A673 (cell line): ENCODE results near the gene PGBD5. TPM values are rescaled to one million over a fixed set of nuclear protein-coding genes. Genes with fewer than 3 reads are reported as not detected.

ENCODE experiments used
- BruUV-seq: library from RNA; stranded (reverse); fragments of 400-500 nt; replicated peaks from 2 replicates; lab custom pipeline; 2021; lab: Mats Ljungman, UMichigan
- CTCF ChIA-PET: fragments of 300-600 bp; sonication (Branson Sonifier 250); formaldehyde crosslinking; loops from one replicate; lab custom pipeline; 2022; ENCODE audit warnings: antibody characterized with exemption; lab: Charles Lee
- POLR2A ChIA-PET: fragments of 300-600 bp; sonication (Branson Sonifier 250); formaldehyde crosslinking; loops from one replicate; lab custom pipeline; 2022; ENCODE audit warnings: antibody characterized with exemption; ENCODE audit not compliant: low non-redundant PET; lab: Charles Lee
- DNase-seq: peaks from one replicate; pipeline ENCODE4 v3.0.0-alpha.2; 2015; ENCODE audit warnings: low spot score
- H3K27ac ChIP-seq: fragments of 200-600 bp; sonication (generic); 2 replicates; pipeline ENCODE4 v1.5.1; 2016; ENCODE audit warnings: mixed run types, low read depth, mild to moderate bottlenecking, mixed read lengths, antibody characterized with exemption, low read length; ENCODE audit not compliant: poor library complexity, severe bottlenecking
- H3K27me3 ChIP-seq: fragments of 200-600 bp; sonication (generic); replicated peaks from 2 replicates; pipeline ENCODE4 v1.6.1; 2017; ENCODE audit warnings: mixed run types, low read depth, mild to moderate bottlenecking, mixed read lengths, antibody characterized with exemption, low read length; ENCODE audit not compliant: insufficient read depth, poor library complexity
- H3K36me3 ChIP-seq: fragments of 200-600 bp; sonication (generic); 2 replicates; pipeline ENCODE4 v1.6.1; 2016; ENCODE audit warnings: mixed run types, mild to moderate bottlenecking, mixed read lengths, antibody characterized with exemption, low read length; ENCODE audit not compliant: insufficient read depth, poor library complexity, severe bottlenecking
- H3K4me1 ChIP-seq: fragments of 200-600 bp; sonication (generic); 2 replicates; pipeline ENCODE4 v1.6.1; 2017; ENCODE audit warnings: mixed run types, mild to moderate bottlenecking, mixed read lengths, antibody characterized with exemption, low read length; ENCODE audit not compliant: insufficient read depth, poor library complexity, severe bottlenecking
- H3K4me3 ChIP-seq: fragments of 200-600 bp; sonication (generic); 2 replicates; pipeline ENCODE4 v1.5.1; 2016; ENCODE audit warnings: low read depth, mixed run types, mild to moderate bottlenecking, mixed read lengths, low read length; ENCODE audit not compliant: poor library complexity, severe bottlenecking
- H3K9me3 ChIP-seq: fragments of 200-600 bp; sonication (generic); 2 replicates; pipeline ENCODE4 v1.6.1; 2016; ENCODE audit warnings: mixed run types, low read depth, mild to moderate bottlenecking, mixed read lengths, antibody characterized with exemption, low read length; ENCODE audit not compliant: poor library complexity, severe bottlenecking
- CTCF ChIP-seq: fragments of 300-800, 200-600 bp; sonication (generic); conservative IDR thresholded peaks from 2 replicates; pipeline ENCODE4 v1.5.1; 2017; ENCODE audit warnings: low read depth, mild to moderate bottlenecking, antibody characterized with exemption, low read length, moderate library complexity, mixed read lengths
- EZH2 ChIP-seq: fragments of 200-600 bp; sonication (generic); IDR thresholded peaks from 2 replicates; pipeline ENCODE4 v1.6.1; 2017; ENCODE audit warnings: borderline replicate concordance, low read depth, mild to moderate bottlenecking, mixed read lengths, antibody characterized with exemption, low read length; ENCODE audit not compliant: poor library complexity, severe bottlenecking
- intact Hi-C: fragments of 100-400 bp; cut with micrococcal nuclease; formaldehyde crosslinking; loops from one replicate; pipeline ENCODE4 v1.10.0; 2022; ENCODE audit not compliant: unreplicated experiment
- total RNA-seq: library from RNA; stranded (reverse); gene quantifications from 2 replicates; pipeline ENCODE4 v1.2.3, GENCODE V29; 2021

Gene PGBD5
- total RNA-seq, 1 experiment from 2014 or later, result 0.52 TPM

DNA sequence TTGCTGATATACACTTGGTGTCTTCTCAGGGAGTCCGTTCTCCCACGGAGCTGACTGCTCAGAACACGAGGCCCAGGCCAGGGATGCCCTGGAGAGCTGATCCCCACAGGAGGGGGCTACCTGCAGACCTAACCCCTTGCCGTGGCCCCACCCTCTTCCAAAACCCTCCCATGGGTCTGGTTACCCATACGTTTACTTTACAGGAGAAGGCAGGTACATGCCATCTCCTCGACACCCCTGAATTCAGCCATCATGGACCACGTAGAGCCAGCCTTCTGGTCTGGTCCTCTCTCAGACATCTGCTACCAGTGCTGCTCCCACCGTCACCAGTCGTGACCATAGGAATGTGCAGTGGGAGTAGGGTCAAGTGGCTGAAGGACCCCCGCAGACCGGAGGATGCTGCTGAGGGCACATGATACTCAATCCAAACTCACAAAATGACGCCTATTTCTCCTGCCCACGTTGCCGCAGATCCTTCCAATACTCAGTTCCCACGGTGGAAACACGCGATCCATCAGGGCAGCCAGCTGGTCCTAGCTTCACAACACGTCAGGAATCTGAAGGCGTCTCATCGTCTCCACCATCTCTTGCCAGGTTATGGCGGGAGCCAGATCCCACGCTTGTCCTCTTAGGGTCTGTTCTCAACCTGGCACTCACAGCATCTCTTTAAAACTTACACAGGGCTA, 26.7 kb downstream of the PGBD5 start:
- intact Hi-C loops, result no loop called here
- no peaks in the 10 kb centered on the region for H3K27me3 ChIP-seq
- no peaks in the 10 kb centered on the region for H3K36me3 ChIP-seq
- ChIA-PET CTCF (no interaction called here), POLR2A (no interaction called here)
- no peaks in the 10 kb centered on the region for H3K9me3 ChIP-seq
- no peaks in the 10 kb centered on the region for H3K4me1 ChIP-seq
- no TSS peak for BruUV-seq
- no peak overlapping the region for H3K4me3 ChIP-seq
- TF ChIP-seq EZH2, result no peak
- TF ChIP-seq CTCF, result no peak
- no peak overlapping the region for H3K27ac ChIP-seq
- no peak for DNase-seq

DNA sequence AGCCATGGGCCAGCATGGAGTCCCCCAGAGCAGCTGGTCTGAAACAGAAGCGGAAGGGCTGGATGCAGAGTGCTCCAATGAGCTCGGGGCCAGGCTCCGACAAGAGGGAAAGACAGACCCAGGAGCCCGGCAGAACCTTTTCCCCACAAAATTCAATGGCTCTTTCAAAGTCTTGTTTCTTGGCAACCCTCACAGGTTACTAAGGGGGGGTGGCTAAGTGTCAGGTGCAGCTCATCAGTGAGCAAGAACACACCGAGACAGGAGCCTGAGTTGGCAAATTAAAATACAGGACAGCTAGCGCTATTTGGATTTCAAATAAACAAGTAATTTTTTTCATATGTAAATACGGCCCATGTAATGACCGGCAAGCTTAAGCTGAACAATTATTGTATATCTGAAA, 27.3 kb downstream of the PGBD5 start:
- ChIA-PET POLR2A (no interaction called here), CTCF (no interaction called here)
- no peak for DNase-seq
- Histone ChIP-seq H3K4me3 (no peak overlapping the region), H3K36me3 (no peaks in the 10 kb centered on the region), H3K27me3 (no peaks in the 10 kb centered on the region), H3K4me1 (no peaks in the 10 kb centered on the region), H3K9me3 (no peaks in the 10 kb centered on the region), H3K27ac (no peak overlapping the region)
- intact Hi-C loops, result no loop called here
- BruUV-seq, result no TSS peak
- no peak for TF ChIP-seq CTCF
- no peak for TF ChIP-seq EZH2

GRCh38 chr1:230396966-230397365, 29.2 kb downstream of the PGBD5 start:
- BruUV-seq, result no TSS peak

More at GRCh38 chr1:230396966-230397365, 29.2 kb downstream of the PGBD5 start:
- ChIA-PET POLR2A (no interaction called here), CTCF (no interaction called here)
- Histone ChIP-seq H3K4me3 (no peak overlapping the region), H3K27ac (no peak overlapping the region), H3K4me1 (no peaks in the 10 kb centered on the region), H3K9me3 (no peaks in the 10 kb centered on the region), H3K27me3 (no peaks in the 10 kb centered on the region), H3K36me3 (no peaks in the 10 kb centered on the region)
- intact Hi-C loops, result no loop called here
- no peak for DNase-seq
- TF ChIP-seq CTCF (no peak), EZH2 (no peak)
